HG03575 (cell line): ENCODE results near the gene PCAT6.

Source experiments
- ATAC-seq: cut with Tn5 transposase; IDR thresholded peaks from one replicate; pipeline ENCODE4 v1.9.1; 2021; ENCODE audit not compliant: unreplicated experiment, insufficient number of reproducible peaks, low FRiP score; ENCODE audit errors: extremely low read depth

Gene PCAT6

GRCh38 chr1:202836623-202837403, 26.1 kb downstream of the PCAT6 start:
- ATAC-seq: no peak

GRCh38 chr1:202837746-202838262, 27.1 kb downstream of the PCAT6 start:
- ATAC-seq: no peak

GRCh38 chr1:202843081-202843480, 32.3 kb downstream of the PCAT6 start:
- ATAC-seq: no peak

GRCh38 chr1:202844259-202844658, 33.5 kb downstream of the PCAT6 start:
- no peak for ATAC-seq

- ATAC-seq: no peak
These were observed 34.2 kb downstream of the PCAT6 start for GRCh38 chr1:202844935-202845334.

GRCh38 chr1:202848191-202848542, 37.4 kb downstream of the PCAT6 start:
- ATAC-seq: no peak

- no peak for ATAC-seq
These were observed 40.0 kb downstream of the PCAT6 start for GRCh38 chr1:202850593-202851362.

- no peak for ATAC-seq
These were observed 41.6 kb downstream of the PCAT6 start for GRCh38 chr1:202852163-202852904.

- no peak for ATAC-seq
These were observed 44.0 kb downstream of the PCAT6 start for GRCh38 chr1:202854787-202855186.

GRCh38 chr1:202856014-202856413, 45.3 kb downstream of the PCAT6 start:
- no peak for ATAC-seq

GRCh38 chr1:202857136-202857610, 46.4 kb downstream of the PCAT6 start:
- ATAC-seq: no peak

GRCh38 chr1:202858331-202858730, 47.6 kb downstream of the PCAT6 start:
- ATAC-seq: no peak

GRCh38 chr1:202858789-202859414, 48.1 kb downstream of the PCAT6 start:
- no peak for ATAC-seq

GRCh38 chr1:202860744-202861419, 50.1 kb downstream of the PCAT6 start:
- no peak for ATAC-seq
